Measurements from ENCODE around the gene NBEAL2. TPM values are rescaled to one million over a fixed set of nuclear protein-coding genes. Genes with fewer than 3 reads are reported as not detected.

NBEAL2 gene
- total RNA-seq, 1 donor from 2014 or later: 227 TPM

- H3K36me3 ChIP-seq: peaks cover 0 to 75% of the 10 kb centered on the region in 2 donors
- H3K27ac ChIP-seq: no peak overlapping the region
- H3K4me3 ChIP-seq: no peak overlapping the region
- no peaks in the 10 kb centered on the region for H3K4me1 ChIP-seq
- DNase-seq (ENCODE audit: extremely low spot score in 2 of 2): no peak
- intact Hi-C loops (cut with DNase I): loop anchor here (10.0 kb wide), 1 partner anchor 78 kb away; no protein-coding TSS in a partner anchor
- TF ChIP-seq CTCF (IDR thresholded peaks at IDR 0.05): no peak
- no peak for TF ChIP-seq POLR2AphosphoS5 (IDR thresholded peaks at IDR 0.05; ENCODE audit: insufficient read depth in 1 of 2, low read depth in 1 of 2)
- TF ChIP-seq POLR2A (IDR thresholded peaks at IDR 0.05): no peak
- no peaks in the 10 kb centered on the region for H3K9me3 ChIP-seq
- H3K27me3 ChIP-seq: no peaks in the 10 kb centered on the region
These were observed 22.9 kb downstream of the NBEAL2 start for GRCh38 chr3:47002171-47003055.

- DNase-seq (ENCODE audit: extremely low spot score in 2 of 2): no peak
- peaks cover 0 to 75% of the 10 kb centered on the region in 2 donors for H3K36me3 ChIP-seq
- H3K27me3 ChIP-seq: no peaks in the 10 kb centered on the region
- H3K27ac ChIP-seq: no peak overlapping the region
- intact Hi-C loops (cut with DNase I): loop anchor here (10.0 kb wide), 1 partner anchor 78 kb away; no protein-coding TSS in a partner anchor
- no peak overlapping the region for H3K4me3 ChIP-seq
- no peaks in the 10 kb centered on the region for H3K9me3 ChIP-seq
- no peaks in the 10 kb centered on the region for H3K4me1 ChIP-seq
- no peak for TF ChIP-seq CTCF (IDR thresholded peaks at IDR 0.05)
- no peak for TF ChIP-seq POLR2A (IDR thresholded peaks at IDR 0.05)
- no peak for TF ChIP-seq POLR2AphosphoS5 (IDR thresholded peaks at IDR 0.05; ENCODE audit: insufficient read depth in 1 of 2, low read depth in 1 of 2)
These were observed 23.6 kb downstream of the NBEAL2 start for GRCh38 chr3:47003056-47003410.

- DNase-seq (ENCODE audit: extremely low spot score in 2 of 2): no peak
- H3K36me3 ChIP-seq: peaks cover 0 to 74% of the 10 kb centered on the region in 2 donors
- peaks cover 1% of the 10 kb centered on the region for H3K4me1 ChIP-seq
- no peaks in the 10 kb centered on the region for H3K9me3 ChIP-seq
- no peak overlapping the region for H3K4me3 ChIP-seq
- H3K27ac ChIP-seq: no peak overlapping the region
- intact Hi-C loops (cut with DNase I): loop anchor here (10.0 kb wide), 1 partner anchor 79 kb away; no protein-coding TSS in a partner anchor
- no peaks in the 10 kb centered on the region for H3K27me3 ChIP-seq
- TF ChIP-seq CTCF (IDR thresholded peaks at IDR 0.05): no peak
- no peak for TF ChIP-seq POLR2AphosphoS5 (IDR thresholded peaks at IDR 0.05; ENCODE audit: insufficient read depth in 1 of 2, low read depth in 1 of 2)
- no peak for TF ChIP-seq POLR2A (IDR thresholded peaks at IDR 0.05)
These were observed 24.2 kb downstream of the NBEAL2 start for GRCh38 chr3:47003461-47004368.

- no peaks in the 10 kb centered on the region for H3K9me3 ChIP-seq
- intact Hi-C loops (cut with DNase I): loop anchor here (10.0 kb wide), 1 partner anchor 80 kb away; no protein-coding TSS in a partner anchor
- DNase-seq (ENCODE audit: extremely low spot score in 2 of 2): no peak
- peaks cover 6% of the 10 kb centered on the region for H3K4me1 ChIP-seq
- no peak overlapping the region for H3K27ac ChIP-seq
- H3K36me3 ChIP-seq: peaks cover 0 to 66% of the 10 kb centered on the region in 2 donors
- no peaks in the 10 kb centered on the region for H3K27me3 ChIP-seq
- TF ChIP-seq POLR2A (IDR thresholded peaks at IDR 0.05): no peak
- TF ChIP-seq CTCF (IDR thresholded peaks at IDR 0.05): no peak
- TF ChIP-seq POLR2AphosphoS5 (IDR thresholded peaks at IDR 0.05; ENCODE audit: insufficient read depth in 1 of 2, low read depth in 1 of 2): no peak
- H3K4me3 ChIP-seq: no peak overlapping the region
These were observed 25.1 kb downstream of the NBEAL2 start for GRCh38 chr3:47004369-47005211.
